ENCODE measurements around the gene ATP8A2.

Gene ATP8A2

DNA sequence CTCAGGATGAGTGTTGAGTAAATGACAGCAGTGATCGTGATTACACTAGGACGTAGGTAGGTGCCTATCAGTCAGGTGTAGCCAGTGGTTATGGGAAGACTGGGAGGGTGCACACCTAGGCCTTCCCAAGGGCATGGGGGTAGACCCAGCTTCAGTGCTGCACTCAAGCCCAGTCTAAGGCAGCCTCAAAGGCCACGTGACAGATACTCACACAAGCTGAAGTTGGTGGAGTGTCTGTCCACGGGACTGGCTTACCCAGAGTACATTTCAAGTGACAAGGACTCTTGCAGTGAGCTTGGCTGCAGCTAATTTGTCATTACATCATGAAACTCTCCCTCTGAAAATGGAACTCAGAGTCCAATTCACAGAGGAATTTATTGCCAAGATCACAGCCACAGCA is 561.7 kb downstream of the ATP8A2 start:
- no peaks in the 10 kb centered on the region for H3K36me3 ChIP-seq (ENCODE audit: control insufficient read depth, insufficient read depth, low read length)

DNA sequence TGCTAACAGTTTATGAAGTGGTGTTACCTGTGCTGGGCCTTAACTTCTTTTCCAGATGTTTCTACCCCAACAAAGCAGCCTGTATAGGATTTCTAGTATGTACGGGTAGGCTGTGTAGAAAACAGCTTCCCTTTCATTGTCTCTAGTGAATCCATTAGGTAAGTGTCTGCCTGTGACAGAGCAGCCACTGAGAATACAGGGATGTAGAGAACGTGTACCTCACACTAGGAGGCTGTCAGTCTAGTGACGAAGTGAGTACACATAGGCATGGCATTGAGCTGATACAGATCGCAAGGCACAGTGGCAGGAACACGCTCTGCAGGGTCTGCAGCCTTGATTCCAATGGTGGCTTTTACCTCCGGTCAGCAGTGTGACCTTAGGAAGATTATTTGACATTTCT is 562.4 kb downstream of the ATP8A2 start:
- no peak for DNase-seq (ENCODE audit: extremely low read depth, insufficient read length)
- TF ChIP-seq, protein P1, sequence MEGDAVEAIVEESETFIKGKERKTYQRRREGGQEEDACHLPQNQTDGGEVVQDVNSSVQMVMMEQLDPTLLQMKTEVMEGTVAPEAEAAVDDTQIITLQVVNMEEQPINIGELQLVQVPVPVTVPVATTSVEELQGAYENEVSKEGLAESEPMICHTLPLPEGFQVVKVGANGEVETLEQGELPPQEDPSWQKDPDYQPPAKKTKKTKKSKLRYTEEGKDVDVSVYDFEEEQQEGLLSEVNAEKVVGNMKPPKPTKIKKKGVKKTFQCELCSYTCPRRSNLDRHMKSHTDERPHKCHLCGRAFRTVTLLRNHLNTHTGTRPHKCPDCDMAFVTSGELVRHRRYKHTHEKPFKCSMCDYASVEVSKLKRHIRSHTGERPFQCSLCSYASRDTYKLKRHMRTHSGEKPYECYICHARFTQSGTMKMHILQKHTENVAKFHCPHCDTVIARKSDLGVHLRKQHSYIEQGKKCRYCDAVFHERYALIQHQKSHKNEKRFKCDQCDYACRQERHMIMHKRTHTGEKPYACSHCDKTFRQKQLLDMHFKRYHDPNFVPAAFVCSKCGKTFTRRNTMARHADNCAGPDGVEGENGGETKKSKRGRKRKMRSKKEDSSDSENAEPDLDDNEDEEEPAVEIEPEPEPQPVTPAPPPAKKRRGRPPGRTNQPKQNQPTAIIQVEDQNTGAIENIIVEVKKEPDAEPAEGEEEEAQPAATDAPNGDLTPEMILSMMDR (IDR thresholded peaks at IDR 0.05; ENCODE audit: insufficient read depth, low read length, poor library complexity, severe bottlenecking): no peak
- H3K4me3 ChIP-seq (replicated peaks; ENCODE audit: low read depth, low read length): no peak overlapping the region
- no peaks in the 10 kb centered on the region for H3K36me3 ChIP-seq (ENCODE audit: control insufficient read depth, insufficient read depth, low read length)
- no peaks in the 10 kb centered on the region for H3K27me3 ChIP-seq (replicated peaks; ENCODE audit: control insufficient read depth, insufficient read depth, low read length)

More for the DNA sequence above, 561.7 kb downstream of the ATP8A2 start:
- no peak overlapping the region for H3K4me3 ChIP-seq (replicated peaks; ENCODE audit: low read depth, low read length)
- no peaks in the 10 kb centered on the region for H3K27me3 ChIP-seq (replicated peaks; ENCODE audit: control insufficient read depth, insufficient read depth, low read length)
- DNase-seq (ENCODE audit: extremely low read depth, insufficient read length): no peak
- TF ChIP-seq, protein P1 (IDR thresholded peaks at IDR 0.05; ENCODE audit: insufficient read depth, low read length, poor library complexity, severe bottlenecking): no peak

DNA sequence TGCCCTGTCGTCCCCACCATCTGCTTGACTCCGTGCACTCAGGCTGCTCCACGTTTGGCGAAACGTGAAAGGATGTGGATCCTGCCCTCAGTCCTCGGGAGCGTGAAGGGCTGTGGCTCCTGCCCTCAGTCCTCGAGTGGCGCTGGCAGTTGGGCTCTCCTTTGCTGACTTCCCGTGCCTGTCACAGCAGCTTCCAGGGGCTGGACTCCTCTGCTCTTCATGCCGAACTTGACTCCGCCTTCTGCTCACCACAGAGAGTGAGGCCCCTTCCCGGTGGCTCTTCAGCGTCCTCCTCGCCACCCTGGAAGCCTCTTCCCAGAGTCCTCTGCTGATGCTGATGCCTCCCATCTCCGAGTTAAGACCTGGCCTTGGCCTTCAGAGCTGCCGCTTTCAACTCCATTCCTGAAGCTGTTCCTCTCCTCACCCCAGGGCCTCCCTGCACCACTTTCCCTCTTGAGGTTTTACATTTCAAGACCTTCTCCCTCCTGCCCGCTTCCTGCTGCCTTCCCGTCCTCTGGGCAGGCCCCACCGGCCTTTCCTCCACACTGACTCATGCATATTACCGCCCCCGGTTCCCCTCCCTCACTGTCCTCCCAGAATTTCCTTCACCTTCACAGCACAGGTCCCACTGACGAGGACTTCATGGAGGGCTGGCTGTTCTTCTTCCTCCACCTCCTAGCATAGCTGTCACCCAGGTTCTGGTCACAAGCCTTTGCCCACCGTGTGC is 568.4 kb downstream of the ATP8A2 start:
- TF ChIP-seq, protein P1 (IDR thresholded peaks at IDR 0.05; ENCODE audit: insufficient read depth, low read length, poor library complexity, severe bottlenecking): no peak
- Histone ChIP-seq H3K36me3 (ENCODE audit: control insufficient read depth, insufficient read depth, low read length) (no peaks in the 10 kb centered on the region), H3K27me3 (replicated peaks; ENCODE audit: control insufficient read depth, insufficient read depth, low read length) (peaks cover 3% of the 10 kb centered on the region), H3K4me3 (replicated peaks; ENCODE audit: low read depth, low read length) (no peak overlapping the region)
- DNase-seq (ENCODE audit: extremely low read depth, insufficient read length): no peak

DNA sequence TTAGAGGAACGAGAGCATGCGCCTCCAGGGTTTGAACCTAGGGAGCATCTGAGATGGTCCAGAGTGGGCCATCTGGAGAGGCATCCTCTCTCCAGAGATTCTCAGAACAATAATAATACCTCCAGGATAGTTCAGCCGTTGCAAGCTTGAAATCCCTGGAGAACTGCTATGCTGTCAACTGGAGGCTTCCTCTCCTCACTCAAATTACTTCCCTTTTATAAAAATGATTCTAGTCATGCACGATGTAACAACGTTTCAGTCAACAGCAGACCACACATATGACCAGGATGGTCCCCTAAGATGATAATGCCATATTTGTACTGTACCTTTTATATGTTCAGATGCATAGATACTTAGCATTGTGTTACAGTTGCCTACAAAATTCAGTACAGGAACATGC is 571.3 kb downstream of the ATP8A2 start:
- Histone ChIP-seq H3K36me3 (ENCODE audit: control insufficient read depth, insufficient read depth, low read length) (no peaks in the 10 kb centered on the region), H3K4me3 (replicated peaks; ENCODE audit: low read depth, low read length) (no peak overlapping the region), H3K27me3 (replicated peaks; ENCODE audit: control insufficient read depth, insufficient read depth, low read length) (peaks cover 3% of the 10 kb centered on the region)
- DNase-seq (ENCODE audit: extremely low read depth, insufficient read length): no peak
- TF ChIP-seq, protein P1 (IDR thresholded peaks at IDR 0.05; ENCODE audit: insufficient read depth, low read length, poor library complexity, severe bottlenecking): no peak

DNA sequence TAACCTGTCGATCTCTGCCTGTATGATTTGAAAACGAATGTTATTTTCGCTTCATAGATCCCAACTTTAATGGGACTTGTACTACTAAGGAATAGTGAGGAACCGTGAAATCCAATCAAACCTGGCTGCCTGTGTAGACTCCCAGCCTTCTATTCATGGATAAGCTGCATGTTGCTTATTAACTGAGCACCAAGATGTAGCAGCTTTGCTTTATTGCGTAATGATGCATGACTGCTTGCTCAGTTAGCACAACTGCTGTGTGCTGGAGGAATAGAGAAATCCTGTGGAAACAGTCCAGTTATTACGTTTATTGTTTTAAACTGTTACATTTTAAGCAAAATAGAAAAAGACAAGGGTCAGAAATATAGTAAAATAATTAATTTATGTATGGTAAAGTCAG is 571.9 kb downstream of the ATP8A2 start:
- no peak overlapping the region for H3K4me3 ChIP-seq (replicated peaks; ENCODE audit: low read depth, low read length)
- TF ChIP-seq, protein P1 (IDR thresholded peaks at IDR 0.05; ENCODE audit: insufficient read depth, low read length, poor library complexity, severe bottlenecking): no peak
- no peaks in the 10 kb centered on the region for H3K36me3 ChIP-seq (ENCODE audit: control insufficient read depth, insufficient read depth, low read length)
- no peak for DNase-seq (ENCODE audit: extremely low read depth, insufficient read length)
- H3K27me3 ChIP-seq (replicated peaks; ENCODE audit: control insufficient read depth, insufficient read depth, low read length): peaks cover 3% of the 10 kb centered on the region

Data from GM06990 (cell line).